Loucy (cell line): ENCODE data around the gene FRMD5.
"Not testable (repeated sequence)": the region's sequence is repeated elsewhere in the genome, so short reads cannot be mapped to it uniquely, and the experiment has no call there.

ENCODE experiments used
- EZH2phosphoT487 ChIP-seq: fragments of 200-600 bp; IDR thresholded peaks from 2 replicates; pipeline ENCODE4 v1.6.1; 2018; ENCODE audit warnings: antibody characterized with exemption, mild to moderate bottlenecking, moderate library complexity, borderline replicate concordance
- TF ChIP-seq, protein P1 (sequence below): fragments of 200-600 bp; sonication (generic); conservative IDR thresholded peaks from 2 replicates; pipeline ENCODE4 v1.5.1; 2014; ENCODE audit warnings: mild to moderate bottlenecking, antibody characterized with exemption, low read length

- TF ChIP-seq, protein P1, sequence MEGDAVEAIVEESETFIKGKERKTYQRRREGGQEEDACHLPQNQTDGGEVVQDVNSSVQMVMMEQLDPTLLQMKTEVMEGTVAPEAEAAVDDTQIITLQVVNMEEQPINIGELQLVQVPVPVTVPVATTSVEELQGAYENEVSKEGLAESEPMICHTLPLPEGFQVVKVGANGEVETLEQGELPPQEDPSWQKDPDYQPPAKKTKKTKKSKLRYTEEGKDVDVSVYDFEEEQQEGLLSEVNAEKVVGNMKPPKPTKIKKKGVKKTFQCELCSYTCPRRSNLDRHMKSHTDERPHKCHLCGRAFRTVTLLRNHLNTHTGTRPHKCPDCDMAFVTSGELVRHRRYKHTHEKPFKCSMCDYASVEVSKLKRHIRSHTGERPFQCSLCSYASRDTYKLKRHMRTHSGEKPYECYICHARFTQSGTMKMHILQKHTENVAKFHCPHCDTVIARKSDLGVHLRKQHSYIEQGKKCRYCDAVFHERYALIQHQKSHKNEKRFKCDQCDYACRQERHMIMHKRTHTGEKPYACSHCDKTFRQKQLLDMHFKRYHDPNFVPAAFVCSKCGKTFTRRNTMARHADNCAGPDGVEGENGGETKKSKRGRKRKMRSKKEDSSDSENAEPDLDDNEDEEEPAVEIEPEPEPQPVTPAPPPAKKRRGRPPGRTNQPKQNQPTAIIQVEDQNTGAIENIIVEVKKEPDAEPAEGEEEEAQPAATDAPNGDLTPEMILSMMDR, result not testable (repeated sequence)
- TF ChIP-seq EZH2phosphoT487, result not testable (repeated sequence)
Measured at GRCh38 chr15:43829951-43830540, 365.0 kb downstream of the FRMD5 start.
